Neural crest cell (in vitro differentiated cells): ENCODE data around the gene NRL. TPM values are rescaled to one million over a fixed set of nuclear protein-coding genes. Genes with fewer than 3 reads are reported as not detected.

Source experiments
- DNase-seq: peaks from one replicate; pipeline ENCODE4 v3.0.0; 2021; ENCODE audit warnings: low read depth, mixed read lengths, low spot score
- H3K27ac Mint-ChIP-seq: one replicate; pipeline ENCODE4 v1.8.0; 2021; ENCODE audit warnings: mild to moderate bottlenecking, mixed read lengths; ENCODE audit not compliant: unreplicated experiment
- H3K27me3 Mint-ChIP-seq: 2 replicates; pipeline ENCODE4 v1.8.0; 2021; ENCODE audit warnings: low read depth, mild to moderate bottlenecking, mixed read lengths
- H3K36me3 Mint-ChIP-seq: 2 replicates; pipeline ENCODE4 v1.8.0; 2021; ENCODE audit warnings: low read depth, mild to moderate bottlenecking, mixed read lengths
- H3K4me1 Mint-ChIP-seq: 2 replicates; pipeline ENCODE4 v1.8.0; 2021; ENCODE audit warnings: mixed read lengths
- H3K4me3 Mint-ChIP-seq: one replicate; pipeline ENCODE4 v1.8.0; 2021; ENCODE audit warnings: mild to moderate bottlenecking, mixed read lengths
- H3K9me3 Mint-ChIP-seq: 2 replicates; pipeline ENCODE4 v1.8.0; 2021; ENCODE audit warnings: mixed read lengths
- CTCF ChIP-seq: fragments of 200-600 bp; sonication (generic); conservative IDR thresholded peaks from 2 replicates; pipeline ENCODE4 v1.5.0; 2021; ENCODE audit warnings: antibody characterized with exemption, mild to moderate bottlenecking
- long read RNA-seq: library from polyadenylated mRNA; unstranded; transcript quantifications from one replicate; pipeline ENCODE4 v2.0.0, GENCODE V29; 2020
- total RNA-seq: library from RNA; stranded (reverse); gene quantifications from 2 replicates; pipeline ENCODE4 v1.2.1, GENCODE V29; 2021

Gene NRL
- 1.2 and 2.3 TPM in 2 replicates for total RNA-seq
- long read RNA-seq, partial matches to known transcripts = 0 of 2 reads
- long read RNA-seq, other reads (novel, unspliced or antisense) = 2 of 2 reads

- H3K27me3 Mint-ChIP-seq = no peaks in the 10 kb centered on the region
- peaks cover 26% of the 10 kb centered on the region for H3K4me1 Mint-ChIP-seq
- peaks cover 2% of the 10 kb centered on the region for H3K36me3 Mint-ChIP-seq
- peak within 1 kb of the TSS; percentile 99 for H3K4me3 Mint-ChIP-seq
- peak; percentile 97 for DNase-seq
- no peaks in the 10 kb centered on the region for H3K9me3 Mint-ChIP-seq
- peak within 1 kb of the TSS; percentile 99 for H3K27ac Mint-ChIP-seq
- no peak for TF ChIP-seq CTCF
These were observed at the start of gene NRL, which contains the start of gene DCAF11 for GRCh38 chr14:24114532-24115421. NRL (minus strand) TSS chr14:24114949; CDS start chr14:24082848, 32,101 bp downstream. DCAF11 (plus strand) TSS chr14:24114777; CDS start chr14:24115595, 818 bp downstream.

GRCh38 chr14:24162093-24162492, 47.3 kb upstream of the NRL start:
- H3K9me3 Mint-ChIP-seq = no peaks in the 10 kb centered on the region
- DNase-seq = no peak
- no peak for TF ChIP-seq CTCF
- no peak overlapping the region for H3K27ac Mint-ChIP-seq
- H3K4me1 Mint-ChIP-seq = peaks cover 13% of the 10 kb centered on the region
- no peaks in the 10 kb centered on the region for H3K36me3 Mint-ChIP-seq
- H3K27me3 Mint-ChIP-seq = no peaks in the 10 kb centered on the region
- no peak overlapping the region for H3K4me3 Mint-ChIP-seq

- Mint-ChIP-seq H3K4me1 (peaks cover 13% of the 10 kb centered on the region), H3K36me3 (peaks cover 4% of the 10 kb centered on the region), H3K27ac (peak within 1 kb of the TSS; percentile 9), H3K4me3 (peak within 1 kb of the TSS; percentile 76), H3K27me3 (no peaks in the 10 kb centered on the region), H3K9me3 (no peaks in the 10 kb centered on the region)
- DNase-seq = peak; percentile 99
- TF ChIP-seq CTCF = peak; percentile 99
These were observed 46.4 kb upstream of the NRL start, which contains the start of gene IRF9 for GRCh38 chr14:24160850-24161804. IRF9 (plus strand) TSS chr14:24161265; CDS start chr14:24162145, 880 bp downstream.

GRCh38 chr14:24160499-24160849, 45.7 kb upstream of the NRL start:
- no peak for TF ChIP-seq CTCF
- Mint-ChIP-seq H3K27ac (no peak overlapping the region), H3K4me1 (peaks cover 13% of the 10 kb centered on the region), H3K4me3 (no peak overlapping the region), H3K9me3 (no peaks in the 10 kb centered on the region), H3K36me3 (peaks cover 6% of the 10 kb centered on the region), H3K27me3 (no peaks in the 10 kb centered on the region)
- no peak for DNase-seq

GRCh38 chr14:24159777-24160498, 45.2 kb upstream of the NRL start:
- no peak overlapping the region for H3K27ac Mint-ChIP-seq
- no peak overlapping the region for H3K4me3 Mint-ChIP-seq

More at GRCh38 chr14:24159777-24160498, 45.2 kb upstream of the NRL start:
- DNase-seq = no peak
- no peaks in the 10 kb centered on the region for H3K27me3 Mint-ChIP-seq
- no peak for TF ChIP-seq CTCF
- peaks cover 13% of the 10 kb centered on the region for H3K4me1 Mint-ChIP-seq
- H3K36me3 Mint-ChIP-seq = peaks cover 7% of the 10 kb centered on the region
- no peaks in the 10 kb centered on the region for H3K9me3 Mint-ChIP-seq
